ENCODE measurements around the gene ETF1. TPM values are rescaled to one million over a fixed set of nuclear protein-coding genes. Genes with fewer than 3 reads are reported as not detected.

ETF1 gene
- total RNA-seq, 2 donors from 2014 or later = 106 to 109 TPM

DNA sequence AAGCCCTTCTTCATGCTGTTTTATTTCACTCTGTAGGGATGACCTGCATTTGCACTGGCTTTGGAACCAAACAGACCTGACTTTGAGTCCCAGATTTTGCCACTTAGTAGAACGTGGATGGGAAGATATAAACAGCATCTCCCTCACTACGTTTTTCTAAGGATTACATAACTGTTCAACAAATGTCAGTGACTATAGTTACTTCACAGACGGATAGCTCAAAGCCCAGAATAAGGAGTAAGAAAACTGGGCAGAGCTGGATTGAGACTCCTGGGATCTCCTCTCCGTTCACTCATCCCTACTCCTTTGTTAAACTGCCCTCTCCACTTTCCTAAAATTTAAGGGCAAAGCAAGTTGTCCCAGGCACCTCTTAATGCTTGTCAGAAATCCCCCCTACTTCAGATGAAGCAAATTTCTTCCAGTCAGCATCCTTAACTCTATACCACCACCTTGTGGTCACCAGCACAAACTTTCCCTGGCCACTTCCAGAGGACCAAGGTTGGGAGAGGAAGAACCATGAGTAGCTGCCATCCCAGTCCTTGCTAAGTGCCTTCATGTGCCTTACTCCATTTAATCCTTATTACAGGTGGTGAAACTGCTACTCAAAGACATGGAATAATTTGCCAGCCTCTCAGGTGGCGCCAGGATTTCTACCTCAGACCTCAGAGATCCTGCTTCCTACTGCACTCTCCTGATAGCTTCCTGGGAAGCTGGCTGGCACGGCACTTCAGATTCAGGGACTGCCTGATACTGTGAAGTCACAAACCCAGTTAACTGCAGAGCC is 39.4 kb downstream of the ETF1 start:
- Histone ChIP-seq H3K4me3 (ENCODE audit: low read length) (no peak overlapping the region), H3K27ac (ENCODE audit: low read depth, low read length) (no peak overlapping the region), H3K4me1 (ENCODE audit: control insufficient read depth, insufficient read depth, low read length) (no peaks in the 10 kb centered on the region), H3K27me3 (ENCODE audit: control insufficient read depth, insufficient read depth, low read length, poor library complexity, severe bottlenecking) (no peaks in the 10 kb centered on the region), H3K9ac (ENCODE audit: extremely low read depth, low read length, poor library complexity, severe bottlenecking) (no peak overlapping the region), H3K36me3 (ENCODE audit: control insufficient read depth, insufficient read depth, low read length) (peaks cover 35% of the 10 kb centered on the region), H3K9me3 (ENCODE audit: control insufficient read depth, low read length) (no peaks in the 10 kb centered on the region)
- Mint-ChIP-seq H3K27ac (no peak overlapping the region), H3K27me3 (ENCODE audit: insufficient read depth) (no peaks in the 10 kb centered on the region), H3K36me3 (ENCODE audit: low read depth) (peaks cover 16% of the 10 kb centered on the region), H3K9me3 (no peaks in the 10 kb centered on the region), H3K4me1 (no peaks in the 10 kb centered on the region), H3K4me3 (no peak overlapping the region)
- peak; percentile 81 for DNase-seq
- TF ChIP-seq, protein P1, sequence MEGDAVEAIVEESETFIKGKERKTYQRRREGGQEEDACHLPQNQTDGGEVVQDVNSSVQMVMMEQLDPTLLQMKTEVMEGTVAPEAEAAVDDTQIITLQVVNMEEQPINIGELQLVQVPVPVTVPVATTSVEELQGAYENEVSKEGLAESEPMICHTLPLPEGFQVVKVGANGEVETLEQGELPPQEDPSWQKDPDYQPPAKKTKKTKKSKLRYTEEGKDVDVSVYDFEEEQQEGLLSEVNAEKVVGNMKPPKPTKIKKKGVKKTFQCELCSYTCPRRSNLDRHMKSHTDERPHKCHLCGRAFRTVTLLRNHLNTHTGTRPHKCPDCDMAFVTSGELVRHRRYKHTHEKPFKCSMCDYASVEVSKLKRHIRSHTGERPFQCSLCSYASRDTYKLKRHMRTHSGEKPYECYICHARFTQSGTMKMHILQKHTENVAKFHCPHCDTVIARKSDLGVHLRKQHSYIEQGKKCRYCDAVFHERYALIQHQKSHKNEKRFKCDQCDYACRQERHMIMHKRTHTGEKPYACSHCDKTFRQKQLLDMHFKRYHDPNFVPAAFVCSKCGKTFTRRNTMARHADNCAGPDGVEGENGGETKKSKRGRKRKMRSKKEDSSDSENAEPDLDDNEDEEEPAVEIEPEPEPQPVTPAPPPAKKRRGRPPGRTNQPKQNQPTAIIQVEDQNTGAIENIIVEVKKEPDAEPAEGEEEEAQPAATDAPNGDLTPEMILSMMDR (conservative IDR thresholded peaks at IDR 0.05) = peak; percentile 80
- WGBS, 2 experiments (ENCODE audit: insufficient coverage in 1 of 2, insufficient read length in 1 of 2) = 55 to 59% methylated on average over 4 to 6 of the region's 6 CpGs

DNA sequence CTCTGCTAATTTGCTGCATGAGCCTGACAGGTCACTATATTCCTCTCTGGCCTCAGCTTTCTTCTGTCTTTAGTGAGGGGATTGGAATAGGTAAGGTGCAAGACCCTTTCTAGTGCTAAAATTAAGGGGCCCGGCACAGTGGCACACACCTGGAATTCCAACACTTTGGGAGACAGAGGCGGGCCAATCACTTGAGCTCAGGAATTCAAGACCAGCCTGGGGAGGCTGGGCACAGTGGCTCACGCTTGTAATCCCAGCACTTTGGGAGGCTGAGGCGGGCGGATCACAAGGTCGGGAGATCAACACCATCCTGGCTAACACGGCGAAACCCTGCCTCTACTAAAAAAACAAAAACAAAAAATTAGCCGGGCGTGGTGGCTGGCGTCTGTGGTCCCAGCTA is 40.5 kb downstream of the ETF1 start:
- H3K4me1 ChIP-seq (ENCODE audit: control insufficient read depth, insufficient read depth, low read length) = no peaks in the 10 kb centered on the region
- Mint-ChIP-seq H3K27ac (no peak overlapping the region), H3K9me3 (no peaks in the 10 kb centered on the region), H3K36me3 (ENCODE audit: low read depth) (peaks cover 4% of the 10 kb centered on the region), H3K4me1 (no peaks in the 10 kb centered on the region), H3K27me3 (ENCODE audit: insufficient read depth) (no peaks in the 10 kb centered on the region), H3K4me3 (no peak overlapping the region)
- no peaks in the 10 kb centered on the region for H3K27me3 ChIP-seq (ENCODE audit: control insufficient read depth, insufficient read depth, low read length, poor library complexity, severe bottlenecking)
- H3K9me3 ChIP-seq (ENCODE audit: control insufficient read depth, low read length) = no peaks in the 10 kb centered on the region
- peaks cover 23% of the 10 kb centered on the region for H3K36me3 ChIP-seq (ENCODE audit: control insufficient read depth, insufficient read depth, low read length)
- TF ChIP-seq, protein P1 (conservative IDR thresholded peaks at IDR 0.05) = no peak
- WGBS, 2 experiments (ENCODE audit: insufficient coverage in 1 of 2, insufficient read length in 1 of 2) = 94 to 98% methylated on average over 8 to 11 of the region's 11 CpGs
- no peak overlapping the region for H3K27ac ChIP-seq (ENCODE audit: low read depth, low read length)
- H3K9ac ChIP-seq (ENCODE audit: extremely low read depth, low read length, poor library complexity, severe bottlenecking) = no peak overlapping the region
- no peak overlapping the region for H3K4me3 ChIP-seq (ENCODE audit: low read length)
- no peak for DNase-seq

- H3K9me3 ChIP-seq (ENCODE audit: control insufficient read depth, low read length) = no peaks in the 10 kb centered on the region
- peaks cover under 1% of the 10 kb centered on the region for H3K36me3 Mint-ChIP-seq (ENCODE audit: low read depth)
- H3K4me1 ChIP-seq (ENCODE audit: control insufficient read depth, insufficient read depth, low read length) = no peaks in the 10 kb centered on the region
- no peaks in the 10 kb centered on the region for H3K9me3 Mint-ChIP-seq
- H3K4me3 ChIP-seq (ENCODE audit: low read length) = no peak overlapping the region
- WGBS, 2 experiments (ENCODE audit: insufficient coverage in 1 of 2, insufficient read length in 1 of 2) = 85 to 100% methylated on average over 3 to 4 of the region's 4 CpGs
- TF ChIP-seq, protein P1 (conservative IDR thresholded peaks at IDR 0.05) = no peak
- no peak overlapping the region for H3K27ac Mint-ChIP-seq
- H3K27ac ChIP-seq (ENCODE audit: low read depth, low read length) = no peak overlapping the region
- no peak overlapping the region for H3K9ac ChIP-seq (ENCODE audit: extremely low read depth, low read length, poor library complexity, severe bottlenecking)
- no peaks in the 10 kb centered on the region for H3K4me1 Mint-ChIP-seq
- no peak for DNase-seq
- H3K4me3 Mint-ChIP-seq = no peak overlapping the region
- no peaks in the 10 kb centered on the region for H3K27me3 ChIP-seq (ENCODE audit: control insufficient read depth, insufficient read depth, low read length, poor library complexity, severe bottlenecking)
- H3K27me3 Mint-ChIP-seq (ENCODE audit: insufficient read depth) = no peaks in the 10 kb centered on the region
- peaks cover 19% of the 10 kb centered on the region for H3K36me3 ChIP-seq (ENCODE audit: control insufficient read depth, insufficient read depth, low read length)
These were observed 40.9 kb downstream of the ETF1 start for GRCh38 chr5:138502121-138502520.

Data from endodermal cell (in vitro differentiated cells).